GM11168 (cell line): ENCODE data around the gene PDSS2.
"Not testable (repeated sequence)": the region's sequence is repeated elsewhere in the genome, so short reads cannot be mapped to it uniquely, and the experiment has no call there.

ENCODE experiments used
- in situ Hi-C: fragments of 300-500 bp; cut with MboI; formaldehyde crosslinking; loops from one replicate; pipeline ENCODE4 v1.12.0; 2022; ENCODE audit warnings: low sequenced_read_pairs; ENCODE audit not compliant: unreplicated experiment

PDSS2 gene

DNA sequence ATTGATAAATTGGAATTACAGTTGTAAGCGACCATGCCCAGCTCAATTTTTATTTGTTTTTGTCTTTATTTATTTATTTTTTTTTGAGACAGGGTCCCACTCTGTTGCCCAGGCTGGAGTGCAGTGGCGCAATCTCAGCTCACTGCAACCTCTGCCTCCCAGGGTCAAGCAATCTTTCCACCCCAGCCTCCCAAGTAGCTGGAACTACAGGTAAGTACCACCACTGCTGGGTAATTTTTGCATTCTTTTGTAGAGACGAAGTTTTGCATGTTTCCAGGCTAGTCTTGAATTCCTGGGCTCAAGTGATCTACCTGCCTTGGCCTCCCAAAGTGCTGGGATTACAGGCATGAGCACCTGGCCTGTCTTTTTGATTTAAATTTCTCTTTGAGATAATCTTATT lies 323.0 kb downstream of the PDSS2 start:
- in situ Hi-C loops: not testable (repeated sequence)

DNA sequence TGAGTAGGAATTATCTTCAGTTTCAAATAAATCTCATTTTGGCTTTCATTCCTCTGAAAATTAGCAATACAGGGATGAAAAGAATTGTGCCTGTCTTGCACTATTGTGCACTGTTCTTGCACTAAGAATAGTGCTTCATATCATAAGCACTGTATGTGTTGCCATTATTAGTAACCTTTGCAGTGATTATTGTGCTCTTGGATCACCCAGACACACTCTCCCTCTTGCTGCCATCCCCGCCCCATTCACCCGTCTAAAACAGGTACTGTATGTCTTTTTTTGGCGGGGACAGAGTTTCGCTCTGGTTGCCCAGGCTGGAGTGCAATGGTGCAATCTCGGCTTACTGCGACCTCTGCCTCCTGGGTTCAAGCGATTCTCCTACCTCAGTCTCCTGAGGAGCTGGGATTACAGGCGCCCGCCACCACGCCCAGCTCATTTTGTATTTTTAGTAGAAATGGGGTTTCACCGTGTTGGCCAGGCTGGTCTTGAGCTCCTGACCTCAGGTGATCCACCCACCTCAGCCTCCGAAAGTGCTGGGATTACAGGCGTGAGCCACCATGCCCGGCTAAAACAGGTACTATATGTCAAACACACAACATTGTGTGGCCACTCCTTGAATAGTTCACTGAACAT lies 324.2 kb downstream of the PDSS2 start:
- in situ Hi-C loops: not testable (repeated sequence)

DNA sequence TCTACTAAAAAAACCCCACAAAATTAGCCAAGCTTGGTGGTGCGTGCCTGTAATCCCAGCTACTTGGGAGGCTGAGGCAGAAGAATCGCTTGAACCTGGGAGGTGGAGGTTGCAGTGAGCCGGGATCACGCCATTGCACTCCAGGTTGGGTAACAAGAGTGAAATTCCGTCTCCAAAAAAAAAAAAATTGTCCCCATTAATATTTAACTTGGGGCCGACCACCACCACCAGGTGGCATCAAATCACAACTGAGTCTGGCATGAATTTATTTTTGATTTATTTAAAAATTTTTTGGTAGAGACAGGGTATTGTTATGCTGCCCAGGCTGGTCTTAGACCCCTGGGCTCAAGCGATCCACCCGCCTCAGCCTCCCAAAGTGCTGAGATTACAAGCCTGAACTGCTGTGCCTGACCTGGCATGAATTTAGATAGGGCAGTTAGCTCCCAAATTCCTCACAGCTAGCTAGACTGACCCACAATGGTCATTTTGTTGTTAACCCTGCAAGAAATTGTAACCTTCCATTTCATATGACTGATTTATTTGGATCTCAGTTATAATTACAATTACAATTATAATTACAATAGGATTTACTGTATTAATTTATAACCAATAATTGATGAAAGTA lies 326.9 kb downstream of the PDSS2 start:
- in situ Hi-C loops: no loop called here

DNA sequence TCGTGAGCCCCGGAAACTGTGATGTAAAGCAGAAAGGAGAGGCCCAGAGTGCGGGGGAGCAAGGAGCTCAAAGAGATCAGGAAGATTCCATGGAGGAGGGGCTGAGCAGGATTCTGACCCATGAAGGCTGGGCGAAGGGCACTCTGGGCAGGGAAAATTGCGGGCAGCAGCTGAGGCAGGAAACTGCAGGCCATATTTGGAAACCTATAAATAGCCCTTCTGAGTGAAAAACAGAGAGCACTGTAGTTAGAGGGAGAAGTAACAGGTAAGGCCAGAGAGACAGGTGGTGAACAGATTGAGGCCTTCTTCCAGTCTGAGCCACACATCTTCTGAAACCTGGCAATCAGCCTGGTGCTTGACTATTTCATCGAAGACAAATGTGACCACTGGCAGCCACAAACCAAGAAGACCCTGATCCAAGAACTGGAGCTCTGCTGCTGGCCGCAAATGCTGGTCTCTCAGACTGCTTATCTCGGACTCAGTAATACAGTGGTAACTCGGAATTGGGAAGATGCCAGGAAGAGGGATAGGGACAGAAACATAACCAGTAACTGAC lies 329.9 kb downstream of the PDSS2 start:
- in situ Hi-C loops: no loop called here

DNA sequence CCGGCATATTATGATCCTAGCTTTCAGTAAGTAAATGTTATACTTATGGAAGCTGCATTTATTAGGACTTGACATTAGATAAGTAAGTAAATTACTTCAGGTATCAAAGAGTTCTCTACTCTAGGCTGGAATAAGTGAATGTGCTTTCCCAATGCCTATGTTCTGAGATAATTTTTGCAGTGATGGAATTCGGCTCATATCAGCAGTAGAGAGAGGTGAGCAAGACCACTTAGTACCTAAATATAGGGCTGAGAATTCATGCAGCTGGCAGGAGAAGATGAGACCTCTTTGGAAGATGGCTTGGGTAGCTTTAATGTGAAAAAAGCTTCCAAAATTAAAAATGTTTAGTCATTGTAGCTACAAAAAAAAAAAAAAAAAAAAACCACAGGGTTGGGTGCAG lies 330.8 kb downstream of the PDSS2 start:
- in situ Hi-C loops: no loop called here

DNA sequence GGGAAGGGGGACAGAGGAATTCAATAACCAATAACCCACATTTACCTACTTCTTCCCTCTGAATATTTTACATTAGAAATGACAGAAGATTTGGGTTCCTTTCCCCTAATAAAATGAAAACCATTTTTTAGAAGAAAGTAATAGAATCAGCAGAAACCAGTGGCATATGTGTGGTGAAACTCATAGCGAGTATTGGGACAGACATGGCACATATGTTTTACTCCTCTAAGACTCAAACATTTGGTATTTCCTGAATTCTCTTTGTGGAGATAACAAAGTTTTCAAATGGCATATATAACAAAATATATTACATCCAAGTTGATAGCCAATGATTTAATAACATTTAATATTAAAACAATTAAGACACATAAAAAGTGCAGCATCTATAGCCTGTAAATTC lies 331.2 kb downstream of the PDSS2 start:
- in situ Hi-C loops: no loop called here

DNA sequence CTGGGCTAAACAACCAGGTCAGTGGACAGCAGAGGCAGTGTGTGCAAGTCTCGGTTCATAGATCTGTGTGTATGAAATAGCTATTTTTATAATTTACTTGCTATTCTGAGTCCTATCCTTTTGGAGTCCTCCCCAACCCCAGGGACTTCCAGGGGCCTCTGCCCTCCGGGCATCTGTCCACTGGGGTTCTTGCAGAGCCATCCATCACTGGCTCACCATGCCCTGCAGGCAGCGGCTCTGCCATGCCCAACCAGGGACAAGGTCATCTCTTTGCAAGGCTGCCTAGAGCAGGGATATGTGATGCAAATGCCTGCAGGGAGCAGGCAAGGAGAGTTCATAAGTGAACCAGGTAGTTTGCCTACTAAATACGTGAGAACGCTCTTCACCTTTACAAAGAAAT lies 333.6 kb downstream of the PDSS2 start:
- in situ Hi-C loops: no loop called here

DNA sequence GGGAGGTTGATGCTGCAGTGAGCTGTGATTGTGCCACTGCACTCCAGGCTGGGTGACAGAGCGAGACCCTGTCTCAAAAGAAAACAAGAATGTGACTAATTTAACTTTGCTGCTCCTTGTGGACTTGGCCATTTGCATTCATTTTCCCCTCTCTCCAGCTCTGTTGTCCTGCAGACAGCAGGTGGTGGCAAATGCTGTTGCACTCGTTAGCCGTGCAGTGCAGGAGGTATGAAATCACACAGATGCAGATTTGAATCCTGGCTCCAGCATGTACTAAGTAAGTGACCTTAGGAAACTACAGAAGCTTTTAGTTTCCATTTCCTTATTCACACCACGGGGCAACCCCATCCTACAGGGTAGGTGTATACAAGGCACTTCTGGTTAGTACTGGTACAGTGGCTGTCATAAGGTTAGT lies 334.4 kb downstream of the PDSS2 start:
- in situ Hi-C loops: no loop called here

DNA sequence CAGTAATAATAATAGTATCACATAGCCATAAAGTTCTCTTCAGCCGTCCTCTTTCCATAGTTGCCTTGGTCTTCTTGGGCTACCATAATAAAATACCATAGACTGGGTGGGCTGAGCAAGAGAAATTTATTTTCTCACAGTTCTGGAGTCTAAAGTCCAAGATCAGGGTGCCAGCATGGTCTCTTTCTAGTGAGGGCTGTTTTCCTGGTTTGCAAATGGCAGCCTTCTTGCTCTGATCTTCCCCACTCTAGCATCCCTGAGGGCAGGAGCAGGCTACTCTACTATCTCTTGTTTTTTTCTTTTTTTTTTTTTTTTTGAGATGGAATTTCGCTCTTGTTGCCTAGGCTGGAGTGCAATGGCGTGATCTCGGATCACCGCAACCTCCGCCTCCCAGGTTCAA lies 335.9 kb downstream of the PDSS2 start:
- in situ Hi-C loops: no loop called here

DNA sequence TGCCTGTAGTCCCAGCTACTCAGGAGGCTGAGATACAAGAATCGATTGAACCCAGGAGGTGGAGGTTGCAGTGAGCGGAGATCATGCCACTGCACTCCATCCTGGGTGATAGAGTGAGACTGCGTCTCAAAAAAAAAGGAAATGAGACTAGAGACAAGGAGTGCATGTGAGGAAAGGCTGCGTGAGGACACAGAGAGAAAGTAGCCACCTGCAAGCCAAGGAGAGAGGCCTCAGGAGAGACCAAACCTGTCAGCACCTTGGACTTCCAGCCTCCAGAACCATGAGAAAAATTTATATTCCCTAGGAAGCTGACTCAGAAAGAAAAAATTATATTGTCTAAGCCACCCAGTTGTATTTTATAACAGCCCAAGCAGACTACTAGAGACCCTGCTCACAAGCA lies 336.6 kb downstream of the PDSS2 start:
- in situ Hi-C loops: no loop called here

DNA sequence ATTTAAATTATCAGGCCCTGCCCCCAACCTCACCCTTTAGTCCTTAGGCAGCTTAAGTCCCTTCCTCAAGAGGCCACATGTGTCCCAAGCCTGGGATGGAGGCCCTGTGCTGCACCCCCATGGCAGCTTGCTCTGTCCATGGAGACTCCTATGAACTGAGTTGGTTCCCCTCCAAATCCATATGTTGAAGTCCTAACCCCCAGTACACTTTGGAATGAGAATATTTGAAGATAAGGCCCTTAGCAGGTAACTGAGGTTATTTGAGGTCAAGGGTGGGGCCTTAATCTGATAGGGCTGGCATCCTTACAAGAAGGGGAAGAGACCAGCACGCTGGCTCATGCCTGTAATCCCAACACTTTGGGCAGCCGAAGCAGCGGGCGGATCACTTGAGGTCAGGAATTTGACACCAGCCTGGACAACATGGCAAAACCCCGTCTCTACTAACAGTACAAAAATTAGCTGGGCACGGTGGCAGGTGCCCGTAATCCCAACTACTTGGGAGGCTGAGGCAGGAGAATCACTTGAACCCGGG lies 337.3 kb downstream of the PDSS2 start:
- in situ Hi-C loops: no loop called here

DNA sequence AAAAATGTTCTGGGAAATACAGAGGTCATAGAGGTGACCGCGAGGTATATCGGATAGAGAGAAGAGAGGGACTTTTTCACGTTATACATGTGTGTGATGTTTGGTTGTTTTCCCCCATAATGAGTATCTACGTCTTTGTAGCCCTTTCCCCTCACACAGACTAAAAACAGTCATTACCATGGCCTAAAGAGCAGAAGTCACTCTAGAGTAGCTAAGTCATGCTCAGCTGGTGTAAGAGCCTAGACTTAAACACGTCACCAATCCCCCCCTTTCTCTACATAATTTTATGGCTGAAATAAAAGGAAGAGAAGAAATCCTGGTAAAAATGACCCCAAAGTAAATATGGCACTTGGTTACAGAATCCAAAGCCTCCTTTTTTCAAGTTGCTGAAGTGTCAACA lies 338.1 kb downstream of the PDSS2 start:
- in situ Hi-C loops: no loop called here

DNA sequence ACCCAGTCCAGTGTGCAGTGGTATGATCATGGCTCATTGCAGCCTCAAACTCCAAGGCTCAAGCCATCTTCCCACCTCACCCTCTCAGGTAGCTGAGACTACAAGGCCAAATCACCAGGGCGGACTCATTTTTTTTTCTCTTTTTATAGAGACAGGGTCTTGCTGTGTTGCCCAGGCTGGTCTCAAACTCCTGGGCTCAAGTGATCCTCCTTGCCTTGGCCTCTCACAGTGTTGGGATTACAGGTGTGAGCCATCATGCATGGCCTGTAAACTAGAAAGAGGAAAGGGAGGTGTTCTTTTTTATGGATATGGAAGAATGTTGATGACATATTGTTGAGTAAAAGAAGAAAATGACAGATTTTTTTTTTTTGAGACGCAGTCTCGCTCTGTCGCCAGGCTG lies 339.0 kb downstream of the PDSS2 start:
- in situ Hi-C loops: no loop called here

DNA sequence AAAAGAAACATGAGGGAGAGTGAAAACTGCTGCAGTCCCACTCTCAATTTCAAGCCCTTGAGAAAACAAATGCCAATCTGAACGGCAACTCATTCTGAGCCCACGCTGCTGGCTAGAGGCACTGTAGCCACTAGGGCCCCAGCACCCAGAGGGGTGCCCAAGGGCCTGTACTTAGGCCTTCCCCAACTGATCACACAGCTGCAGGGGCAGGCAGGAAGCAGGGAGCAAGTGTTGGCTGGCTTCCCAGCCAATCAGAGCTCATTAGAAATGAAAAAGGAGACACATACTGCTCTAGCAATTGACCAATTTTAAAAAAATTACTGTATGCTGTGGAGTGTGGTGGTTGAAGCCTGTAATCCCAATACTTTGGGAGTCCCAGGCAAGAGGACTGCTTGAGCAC lies 340.4 kb downstream of the PDSS2 start:
- in situ Hi-C loops: no loop called here

DNA sequence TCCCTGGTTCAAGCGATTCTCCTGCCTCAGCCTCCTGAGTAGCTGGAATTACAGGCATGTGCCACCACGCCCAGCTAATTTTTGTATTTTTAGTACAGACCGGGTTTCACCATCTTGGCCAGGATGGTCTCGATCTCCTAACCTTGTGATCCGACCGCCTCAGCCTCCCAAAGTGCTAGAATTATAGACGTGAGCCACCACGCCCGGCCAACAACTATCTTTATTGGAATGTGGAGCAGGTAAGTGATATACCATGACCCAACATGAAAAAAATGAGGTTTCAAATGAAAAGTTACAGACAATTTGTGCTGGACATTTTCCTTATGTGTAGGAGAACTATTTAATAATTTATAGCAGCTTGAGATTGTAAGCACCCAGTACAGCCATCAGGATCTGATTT lies 340.8 kb downstream of the PDSS2 start:
- in situ Hi-C loops: not testable (repeated sequence)

DNA sequence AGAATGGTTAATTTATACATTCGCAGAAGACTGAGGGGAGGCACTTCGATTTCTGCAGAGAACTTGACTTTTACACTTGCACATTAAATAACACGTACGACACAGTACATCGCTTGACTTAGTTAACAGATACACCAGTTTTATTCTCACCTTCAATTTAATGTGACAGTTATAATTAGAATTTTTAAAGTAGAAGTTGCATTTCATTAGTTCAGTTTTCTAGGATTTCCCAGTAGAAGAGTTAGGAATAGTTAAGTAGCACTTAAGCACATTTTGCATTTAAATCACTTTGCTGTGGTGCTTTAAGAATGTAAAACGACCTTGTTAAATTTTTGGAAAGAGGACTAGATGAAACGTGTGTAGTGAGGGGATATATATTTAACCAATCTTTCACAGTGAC lies 342.4 kb downstream of the PDSS2 start:
- in situ Hi-C loops: no loop called here

DNA sequence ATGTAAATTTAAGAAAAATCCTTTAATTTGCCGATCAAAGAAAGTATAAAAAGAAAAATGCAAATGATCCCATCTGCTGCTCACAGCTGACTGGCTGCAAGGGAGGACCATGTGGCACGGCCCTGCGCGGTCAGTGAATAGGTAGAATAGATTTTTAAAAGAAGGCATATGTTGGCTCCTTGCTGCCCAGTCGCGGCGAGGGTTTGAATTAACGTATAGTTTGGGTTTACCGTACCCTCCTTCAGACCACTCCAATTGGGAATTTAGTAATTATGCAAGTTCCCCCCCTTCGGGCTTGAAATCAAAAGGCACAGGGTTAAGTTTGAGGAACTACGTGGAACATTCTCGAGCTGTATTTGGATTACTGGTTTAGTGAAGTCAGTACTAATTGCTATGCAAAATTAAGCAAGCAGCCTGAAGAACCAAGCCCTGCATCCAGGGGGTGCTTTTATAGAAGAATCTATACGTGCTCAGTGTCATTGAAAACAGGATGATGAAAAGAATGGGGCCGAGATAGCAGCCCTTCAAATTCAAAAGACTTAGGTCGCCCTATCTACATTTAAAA lies 343.0 kb downstream of the PDSS2 start:
- in situ Hi-C loops: no loop called here

DNA sequence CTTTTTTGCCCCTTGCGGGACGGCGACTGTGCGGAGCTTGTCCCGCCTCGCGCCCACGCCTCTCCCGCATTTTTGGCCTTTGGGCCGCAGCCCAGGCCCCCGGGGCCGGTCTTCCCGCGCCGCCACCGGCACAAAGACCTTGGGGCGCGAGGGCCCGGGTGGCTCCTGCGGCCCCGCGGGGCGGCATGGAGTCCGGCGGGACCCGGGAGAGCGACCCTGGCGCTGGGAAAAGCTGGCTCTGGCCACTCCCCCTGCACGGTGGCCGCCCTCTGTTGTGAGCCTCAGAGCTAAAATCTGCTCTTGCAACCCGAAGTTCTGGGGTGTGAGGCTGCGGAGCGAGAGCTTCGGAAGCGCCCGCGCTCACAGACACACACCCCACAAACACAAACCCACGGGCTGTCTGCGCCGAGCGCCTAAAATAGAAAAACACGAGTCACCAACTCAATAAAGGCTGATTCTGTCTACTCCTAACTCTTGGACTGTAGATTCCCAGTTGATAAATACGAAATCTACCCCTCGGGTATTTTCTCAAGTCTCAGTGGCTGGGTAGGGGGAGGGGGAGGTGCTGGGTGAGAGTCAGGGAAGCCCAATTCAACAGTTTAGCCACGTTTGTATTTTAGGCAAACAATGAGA lies 343.6 kb downstream of the PDSS2 start:
- in situ Hi-C loops: no loop called here

DNA sequence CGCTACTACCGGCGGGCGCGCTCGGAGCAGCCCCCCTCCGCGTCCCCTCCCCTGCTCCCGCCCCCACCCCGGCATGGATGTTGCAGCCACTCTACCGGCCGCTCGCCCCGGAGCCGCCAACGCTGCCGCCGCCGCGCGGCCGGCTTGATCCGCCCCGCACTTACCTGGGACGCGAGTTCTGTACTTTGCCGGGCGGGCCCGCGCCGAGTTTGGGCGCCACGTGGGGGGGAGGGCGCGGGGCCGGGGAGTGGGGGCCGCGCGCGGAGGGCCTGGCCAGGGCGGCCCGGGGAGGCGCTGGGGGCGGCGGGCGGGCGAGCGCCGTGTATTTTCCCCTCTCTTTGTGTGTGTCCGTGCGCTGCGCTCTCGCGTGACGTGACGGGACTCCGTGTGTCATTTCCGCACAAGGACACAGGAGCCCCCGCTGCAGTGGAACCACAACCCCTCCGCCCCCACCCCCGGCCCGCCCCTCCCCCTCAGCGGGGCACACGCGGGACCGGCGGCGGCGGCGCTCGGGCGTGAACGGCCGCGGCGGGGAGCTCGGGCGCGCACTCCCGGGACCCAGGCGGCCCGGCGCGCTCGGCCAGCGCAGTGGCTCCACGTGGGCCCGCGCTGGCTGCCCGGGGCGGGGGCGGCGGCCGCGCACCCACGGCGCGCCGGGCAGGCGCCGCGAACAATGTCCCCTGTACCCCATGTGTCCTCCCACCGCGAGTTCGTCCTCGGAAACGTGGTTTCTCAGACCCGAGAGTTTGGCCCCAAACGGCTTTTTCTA lies 344.3 kb downstream of the PDSS2 start, which contains the start of gene BEND3:
TSS of gene BEND3 (minus strand) at position 590 of the 769 bp plus-strand sequence. CDS start 16,230 bp downstream, outside the sequence.
- in situ Hi-C loops: no loop called here
